Keratinocyte (primary cell): ENCODE results near the gene MTOR. TPM values are rescaled to one million over a fixed set of nuclear protein-coding genes. Genes with fewer than 3 reads are reported as not detected.

Source experiments
- DNase-seq: peaks from one replicate; pipeline ENCODE4 v3.0.0-alpha.2; 2011; ENCODE audit warnings: low read depth, missing footprints, low spot score
- FAIRE-seq: peaks from 2 replicates; lab custom pipeline; 2011; peaks lifted over from hg19 to GRCh38; lab: Jason Lieb, UNC
- H2AFZ ChIP-seq: 2 replicates; pipeline ENCODE4 v1.6.0; 2012; ENCODE audit warnings: low read length, control low read depth, inconsistent platforms; ENCODE audit not compliant: control insufficient read depth
- H3K27ac ChIP-seq: 2 replicates; pipeline ENCODE4 v1.5.1; 2011; ENCODE audit warnings: low read length; ENCODE audit not compliant: control insufficient read depth, insufficient read depth
- H3K27me3 ChIP-seq: 3 replicates; pipeline ENCODE4 v1.6.0; 2011; ENCODE audit warnings: low read length; ENCODE audit not compliant: control insufficient read depth, insufficient read depth; ENCODE audit errors: extremely low read depth
- H3K36me3 ChIP-seq, 2 experiments: 2 replicates in 1 of 2; 3 replicates in 1 of 2; pipeline ENCODE4 v1.5.1; 2011; ENCODE audit warnings: low read length in 2 of 2, mild to moderate bottlenecking in 1 of 2; ENCODE audit not compliant: control insufficient read depth in 2 of 2, insufficient read depth in 2 of 2; ENCODE audit errors: extremely low read depth in 1 of 2
- H3K4me1 ChIP-seq: 3 replicates; pipeline ENCODE4 v1.5.1; 2011; ENCODE audit warnings: low read length; ENCODE audit not compliant: control insufficient read depth, insufficient read depth; ENCODE audit errors: extremely low read depth
- H3K4me2 ChIP-seq: 3 replicates; pipeline ENCODE4 v1.6.0; 2011; ENCODE audit warnings: low read depth, low read length; ENCODE audit not compliant: control insufficient read depth, insufficient read depth; ENCODE audit errors: extremely low read depth
- H3K4me3 ChIP-seq, 3 experiments: fragments of 200-600 bp in 1 of 3; sonication (generic) in 1 of 3; 2 replicates in 2 of 3; 3 replicates in 1 of 3; pipeline ENCODE4 v1.5.1; 2011 to 2016; ENCODE audit warnings: low read length in 3 of 3, mild to moderate bottlenecking in 3 of 3, control low read depth in 2 of 3, inconsistent platforms in 1 of 3, low read depth in 1 of 3, mixed read lengths in 1 of 3, mixed run types in 1 of 3, moderate library complexity in 1 of 3; ENCODE audit not compliant: control insufficient read depth in 2 of 3, insufficient read depth in 2 of 3; ENCODE audit errors: extremely low read depth in 1 of 3
- H3K79me2 ChIP-seq: 2 replicates; pipeline ENCODE4 v1.6.0; 2012; ENCODE audit warnings: low read length; ENCODE audit not compliant: control insufficient read depth, insufficient read depth
- H3K9ac ChIP-seq: 3 replicates; pipeline ENCODE4 v1.6.0; 2011; ENCODE audit warnings: low read length; ENCODE audit not compliant: control insufficient read depth, insufficient read depth; ENCODE audit errors: extremely low read depth
- H3K9me1 ChIP-seq: 3 replicates; pipeline ENCODE4 v1.6.0; 2011; ENCODE audit warnings: low read length; ENCODE audit not compliant: control insufficient read depth, insufficient read depth; ENCODE audit errors: extremely low read depth
- H3K9me3 ChIP-seq: 2 replicates; pipeline ENCODE4 v1.5.1; 2012; ENCODE audit warnings: low read depth, low read length; ENCODE audit not compliant: control insufficient read depth
- H4K20me1 ChIP-seq: 3 replicates; pipeline ENCODE4 v1.6.0; 2011; ENCODE audit warnings: low read length; ENCODE audit not compliant: control insufficient read depth, insufficient read depth; ENCODE audit errors: extremely low read depth
- CTCF ChIP-seq, 3 experiments: IDR thresholded peaks in 1 of 3; conservative IDR thresholded peaks in 1 of 3; optimal IDR thresholded peaks in 1 of 3; 2 replicates in 2 of 3; 3 replicates in 1 of 3; pipeline versions ENCODE3 to v1.5.1; 2011; ENCODE audit warnings: low read length in 3 of 3, mild to moderate bottlenecking in 3 of 3, moderate library complexity in 2 of 3, control low read depth in 1 of 3, inconsistent platforms in 1 of 3; ENCODE audit not compliant: insufficient read depth in 2 of 3; ENCODE audit errors: extremely low read depth in 1 of 3
- EZH2 ChIP-seq: IDR thresholded peaks from one replicate; pipeline ENCODE4 v1.6.1; 2012; ENCODE audit warnings: inconsistent platforms, mild to moderate bottlenecking, low read length, moderate library complexity
- dilution Hi-C: fragments of 300-500 bp; cut with MboI; formaldehyde crosslinking; loops from one replicate; pipeline ENCODE4 v1.7.0; 2020; ENCODE audit warnings: low sequenced_read_pairs; ENCODE audit not compliant: extremely low pct_ligation_motif_present
- polyA plus RNA-seq, 5 experiments: library from polyadenylated mRNA; depleted of rRNA in 3 of 5; stranded (reverse) in 3 of 5; stranded (forward) in 1 of 5; unstranded in 1 of 5; fragments of >200 nt; gene quantifications; 1 replicate in 1 of 5; 2 replicates in 3 of 5; 3 replicates in 1 of 5; pipeline versions ENCODE4 v1.2.1 to v1.2.3, GENCODE V29; 2011 to 2012; ENCODE audit warnings: missing spikeins in 2 of 5, low read depth in 1 of 5, low replicate concordance in 1 of 5

Gene MTOR
- polyA plus RNA-seq, 1 donor (not counting 4 experiments of a cell fraction or from before 2014, with no cell fraction given): 31.5 TPM

- FAIRE-seq (no peak), DNase-seq (no peak)
- Histone ChIP-seq H4K20me1 (no peaks in the 10 kb centered on the region), H3K4me2 (peak overlapping the region; percentile 91), H3K27me3 (no peaks in the 10 kb centered on the region), H3K27ac (peak overlapping the region; percentile 42), H3K36me3 (peaks cover 11 to 27% of the 10 kb centered on the region in 2 experiments), H2AFZ (peak overlapping the region; percentile 13), H3K9ac (peak overlapping the region; percentile 78), H3K4me3 (peak overlapping the region; percentile 71 to 99 (median 80)), H3K9me3 (no peaks in the 10 kb centered on the region), H3K9me1 (no peaks in the 10 kb centered on the region), H3K79me2 (peaks cover 26% of the 10 kb centered on the region), H3K4me1 (peaks cover 19% of the 10 kb centered on the region)
- dilution Hi-C loops: no loop called here
- no peak for TF ChIP-seq CTCF (optimal IDR thresholded peaks at IDR 0.05 in 1 of 3, IDR thresholded peaks at IDR 0.05 in 1 of 3, conservative IDR thresholded peaks at IDR 0.05 in 1 of 3; ENCODE audit: extremely low read depth in 1 of 3, insufficient read depth in 2 of 3, low read length in 3 of 3)
- TF ChIP-seq EZH2: no peak
These were observed 203.0 kb downstream of the MTOR start for GRCh38 chr1:11059155-11059967.

GRCh38 chr1:11058595-11059154 lies 203.7 kb downstream of the MTOR start:
- Histone ChIP-seq H3K4me3 (peak overlapping the region; percentile 71 to 99 (median 80)), H3K36me3 (peaks cover 14 to 28% of the 10 kb centered on the region in 2 experiments), H3K27me3 (no peaks in the 10 kb centered on the region), H3K79me2 (peaks cover 26% of the 10 kb centered on the region), H3K9ac (peak overlapping the region; percentile 78), H3K4me1 (peaks cover 19% of the 10 kb centered on the region), H4K20me1 (peaks cover under 1% of the 10 kb centered on the region), H3K9me1 (no peaks in the 10 kb centered on the region), H3K9me3 (no peaks in the 10 kb centered on the region), H3K4me2 (peak overlapping the region; percentile 91), H2AFZ (no peak overlapping the region), H3K27ac (peak overlapping the region; percentile 42)
- TF ChIP-seq CTCF (optimal IDR thresholded peaks at IDR 0.05 in 1 of 3, IDR thresholded peaks at IDR 0.05 in 1 of 3, conservative IDR thresholded peaks at IDR 0.05 in 1 of 3; ENCODE audit: extremely low read depth in 1 of 3, insufficient read depth in 2 of 3, low read length in 3 of 3): no peak
- DNase-seq (no peak), FAIRE-seq (no peak)
- dilution Hi-C loops: no loop called here
